GM21825 (cell line): ENCODE data around the gene PTGFRN.

Source experiments
- ATAC-seq: cut with Tn5 transposase; IDR thresholded peaks from one replicate; pipeline ENCODE4 v1.9.1; 2021; ENCODE audit warnings: mild to moderate bottlenecking, moderate library complexity; ENCODE audit not compliant: unreplicated experiment

The PTGFRN gene

GRCh38 chr1:116991918-116992317 is 82.2 kb downstream of the PTGFRN start:
- ATAC-seq: no peak

GRCh38 chr1:116993286-116993685 is 83.6 kb downstream of the PTGFRN start:
- ATAC-seq: no peak

GRCh38 chr1:116994411-116994810 is 84.7 kb downstream of the PTGFRN start:
- no peak for ATAC-seq

GRCh38 chr1:116997066-116997465 is 87.3 kb downstream of the PTGFRN start:
- ATAC-seq: no peak

GRCh38 chr1:116997636-116998035 is 87.9 kb downstream of the PTGFRN start:
- no peak for ATAC-seq

- no peak for ATAC-seq
These were observed 89.9 kb downstream of the PTGFRN start for GRCh38 chr1:116999596-116999995.

GRCh38 chr1:117000142-117000541 is 90.4 kb downstream of the PTGFRN start:
- no peak for ATAC-seq

GRCh38 chr1:117001254-117001927 is 91.7 kb downstream of the PTGFRN start, which contains the start of gene CD101:
CD101 (plus strand) TSS chr1:117001760; CDS start chr1:117001818, 58 bp downstream.
- peak; percentile 89 for ATAC-seq

- ATAC-seq: no peak
These were observed 93.6 kb downstream of the PTGFRN start for GRCh38 chr1:117003223-117003875.

GRCh38 chr1:117007719-117008013 is 98.0 kb downstream of the PTGFRN start:
- no peak for ATAC-seq

- no peak for ATAC-seq
These were observed 98.9 kb downstream of the PTGFRN start for GRCh38 chr1:117008656-117009055.

GRCh38 chr1:117009132-117009531 is 99.4 kb downstream of the PTGFRN start:
- no peak for ATAC-seq

GRCh38 chr1:117010310-117010969 is 100.7 kb downstream of the PTGFRN start:
- ATAC-seq: no peak

GRCh38 chr1:117011334-117011733 is 101.6 kb downstream of the PTGFRN start:
- ATAC-seq: no peak

GRCh38 chr1:117013309-117013858 is 103.7 kb downstream of the PTGFRN start:
- no peak for ATAC-seq

GRCh38 chr1:117014209-117014608 is 104.5 kb downstream of the PTGFRN start:
- no peak for ATAC-seq

GRCh38 chr1:117015724-117016123 is 106.0 kb downstream of the PTGFRN start:
- no peak for ATAC-seq

GRCh38 chr1:117017062-117017461 is 107.3 kb downstream of the PTGFRN start:
- ATAC-seq: no peak

GRCh38 chr1:117017648-117018047 is 107.9 kb downstream of the PTGFRN start:
- no peak for ATAC-seq

GRCh38 chr1:117020526-117021156 is 110.9 kb downstream of the PTGFRN start:
- ATAC-seq: no peak

GRCh38 chr1:117022114-117022513 is 112.4 kb downstream of the PTGFRN start:
- ATAC-seq: no peak
